AG10803 (cell line): ENCODE data around the gene ZBP1.

ENCODE experiments used
- DNase-seq: peaks from one replicate; pipeline ENCODE4 v3.0.0; 2010; ENCODE audit warnings: low read depth
- H3K4me3 ChIP-seq: 2 replicates; pipeline ENCODE4 v1.5.1; 2011; ENCODE audit warnings: mild to moderate bottlenecking, low read length, control low read depth
- TF ChIP-seq, protein P1 (sequence below): conservative IDR thresholded peaks from 2 replicates; pipeline ENCODE4 v1.5.1; 2011; ENCODE audit warnings: mild to moderate bottlenecking, low read length, control low read depth, inconsistent platforms

Gene ZBP1

GRCh38 chr20:57577679-57578475, 42.3 kb downstream of the ZBP1 start:
- no peak for DNase-seq
- H3K4me3 ChIP-seq, result no peak overlapping the region
- TF ChIP-seq, protein P1, sequence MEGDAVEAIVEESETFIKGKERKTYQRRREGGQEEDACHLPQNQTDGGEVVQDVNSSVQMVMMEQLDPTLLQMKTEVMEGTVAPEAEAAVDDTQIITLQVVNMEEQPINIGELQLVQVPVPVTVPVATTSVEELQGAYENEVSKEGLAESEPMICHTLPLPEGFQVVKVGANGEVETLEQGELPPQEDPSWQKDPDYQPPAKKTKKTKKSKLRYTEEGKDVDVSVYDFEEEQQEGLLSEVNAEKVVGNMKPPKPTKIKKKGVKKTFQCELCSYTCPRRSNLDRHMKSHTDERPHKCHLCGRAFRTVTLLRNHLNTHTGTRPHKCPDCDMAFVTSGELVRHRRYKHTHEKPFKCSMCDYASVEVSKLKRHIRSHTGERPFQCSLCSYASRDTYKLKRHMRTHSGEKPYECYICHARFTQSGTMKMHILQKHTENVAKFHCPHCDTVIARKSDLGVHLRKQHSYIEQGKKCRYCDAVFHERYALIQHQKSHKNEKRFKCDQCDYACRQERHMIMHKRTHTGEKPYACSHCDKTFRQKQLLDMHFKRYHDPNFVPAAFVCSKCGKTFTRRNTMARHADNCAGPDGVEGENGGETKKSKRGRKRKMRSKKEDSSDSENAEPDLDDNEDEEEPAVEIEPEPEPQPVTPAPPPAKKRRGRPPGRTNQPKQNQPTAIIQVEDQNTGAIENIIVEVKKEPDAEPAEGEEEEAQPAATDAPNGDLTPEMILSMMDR, result no peak

GRCh38 chr20:57576617-57577550, 43.3 kb downstream of the ZBP1 start:
- TF ChIP-seq, protein P1, result no peak
- DNase-seq, result no peak
- H3K4me3 ChIP-seq, result no peak overlapping the region

GRCh38 chr20:57576002-57576401, 44.2 kb downstream of the ZBP1 start:
- no peak overlapping the region for H3K4me3 ChIP-seq
- no peak for DNase-seq
- TF ChIP-seq, protein P1, result no peak

DNA sequence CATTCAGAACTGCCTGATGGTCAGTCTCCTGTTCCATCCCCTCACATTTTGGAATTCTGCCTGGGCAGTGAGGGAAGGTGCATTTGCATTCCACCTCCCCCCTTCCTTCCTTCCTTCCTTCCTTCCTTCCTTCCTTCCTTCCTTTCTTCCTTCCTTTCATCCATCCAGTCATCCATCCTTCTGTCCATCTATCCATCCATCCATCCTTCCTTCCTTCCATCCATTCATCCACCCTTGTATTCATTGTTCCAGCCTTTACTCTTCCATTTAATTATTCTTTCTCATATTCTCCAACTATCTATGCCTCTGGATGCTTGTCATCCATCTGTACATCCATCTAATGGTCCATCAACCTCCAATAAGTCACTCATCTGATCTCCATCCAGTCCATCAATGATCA, 45.3 kb downstream of the ZBP1 start:
- DNase-seq, result no peak
- H3K4me3 ChIP-seq, result no peak overlapping the region
- TF ChIP-seq, protein P1, result no peak

DNA sequence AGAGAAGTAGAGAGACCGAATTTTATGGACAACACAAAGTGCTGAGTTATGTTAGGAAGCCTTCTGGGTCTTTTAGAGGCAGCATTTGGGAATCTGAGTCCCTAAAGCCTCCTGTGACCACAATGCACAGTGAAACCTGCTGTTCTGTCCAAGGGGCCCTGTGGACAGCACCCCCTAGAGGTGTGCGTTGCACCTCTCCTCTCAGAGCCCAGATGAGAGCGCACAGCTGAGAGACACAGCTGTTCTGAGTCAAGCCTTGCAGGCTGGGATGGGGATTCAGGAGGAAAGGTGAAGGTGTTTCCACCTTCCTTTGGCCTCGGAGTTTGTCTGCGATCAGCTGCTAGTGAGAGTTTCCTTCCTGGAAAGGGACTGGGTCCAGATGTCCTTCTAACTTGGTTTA, 46.3 kb downstream of the ZBP1 start:
- no peak overlapping the region for H3K4me3 ChIP-seq
- TF ChIP-seq, protein P1, result no peak
- DNase-seq, result no peak

DNA sequence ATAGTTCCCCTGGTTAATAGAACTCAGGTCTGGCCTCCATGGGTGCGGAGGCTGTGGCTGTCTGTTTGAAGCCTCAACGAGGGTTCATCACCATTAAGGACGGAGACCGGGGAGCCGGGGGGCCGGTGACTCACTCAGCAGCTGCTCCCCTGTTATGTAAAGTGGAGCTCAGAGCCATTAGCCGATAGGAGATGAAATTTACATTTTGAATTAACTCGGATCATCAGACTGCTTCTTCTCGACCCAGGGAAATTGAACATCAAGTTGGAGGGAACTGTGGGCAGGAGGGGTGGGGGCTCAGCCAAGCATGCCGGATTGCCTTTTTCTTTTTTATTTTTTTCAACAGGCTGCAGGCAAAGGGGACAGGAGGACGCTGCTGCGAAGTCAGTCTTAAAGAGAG, 47.0 kb downstream of the ZBP1 start:
- no peak for DNase-seq
- no peak overlapping the region for H3K4me3 ChIP-seq
- TF ChIP-seq, protein P1, result no peak
